ENCODE results near the gene STEAP3.

Gene STEAP3

GRCh38 chr2:119294671-119295070 lies 71.0 kb downstream of the STEAP3 start:
- no peak for DNase-seq (ENCODE audit: low read depth, low spot score)

- DNase-seq (ENCODE audit: low read depth, low spot score): no peak
These were observed 72.2 kb downstream of the STEAP3 start for GRCh38 chr2:119295688-119296375.

- DNase-seq (ENCODE audit: low read depth, low spot score): no peak
These were observed 77.8 kb downstream of the STEAP3 start for GRCh38 chr2:119301413-119301812.

- DNase-seq (ENCODE audit: low read depth, low spot score): no peak
These were observed 81.2 kb downstream of the STEAP3 start for GRCh38 chr2:119304847-119305246.

DNA sequence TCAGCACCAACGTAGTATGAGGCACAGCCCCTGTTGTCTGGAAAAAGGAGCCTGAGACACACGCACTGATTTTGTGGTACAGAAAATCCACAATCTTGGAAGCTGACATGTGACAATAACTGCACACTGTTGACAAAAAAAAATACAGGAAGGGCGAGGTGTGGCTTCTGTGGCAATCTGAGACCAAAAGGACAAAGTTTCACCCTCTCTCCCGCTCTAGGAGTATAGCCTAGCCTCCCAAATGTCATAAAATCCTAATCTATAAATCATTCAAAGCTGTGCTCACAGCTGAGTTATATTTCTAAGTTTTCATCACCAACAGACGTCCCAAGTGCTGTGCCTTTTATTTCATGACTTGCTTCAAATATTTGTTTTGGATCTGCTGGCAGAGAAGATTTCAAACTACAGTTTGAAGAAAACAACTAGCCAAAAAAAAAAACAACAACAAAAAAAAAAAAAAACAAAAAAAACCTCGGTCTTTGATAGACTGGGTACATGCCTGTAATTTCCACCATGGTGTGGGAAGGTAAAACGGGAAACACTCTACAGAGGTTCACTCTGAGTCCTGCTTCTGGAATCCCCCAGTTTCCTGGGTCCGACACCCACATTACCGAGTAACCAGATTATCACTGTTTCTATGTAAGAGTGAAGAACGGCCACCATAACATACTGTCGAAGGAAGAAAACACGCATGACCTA lies 82.0 kb downstream of the STEAP3 start:
- DNase-seq (ENCODE audit: low read depth, low spot score): no peak

- no peak for DNase-seq (ENCODE audit: low read depth, low spot score)
These were observed 82.6 kb downstream of the STEAP3 start for GRCh38 chr2:119306196-119306590.

DNA sequence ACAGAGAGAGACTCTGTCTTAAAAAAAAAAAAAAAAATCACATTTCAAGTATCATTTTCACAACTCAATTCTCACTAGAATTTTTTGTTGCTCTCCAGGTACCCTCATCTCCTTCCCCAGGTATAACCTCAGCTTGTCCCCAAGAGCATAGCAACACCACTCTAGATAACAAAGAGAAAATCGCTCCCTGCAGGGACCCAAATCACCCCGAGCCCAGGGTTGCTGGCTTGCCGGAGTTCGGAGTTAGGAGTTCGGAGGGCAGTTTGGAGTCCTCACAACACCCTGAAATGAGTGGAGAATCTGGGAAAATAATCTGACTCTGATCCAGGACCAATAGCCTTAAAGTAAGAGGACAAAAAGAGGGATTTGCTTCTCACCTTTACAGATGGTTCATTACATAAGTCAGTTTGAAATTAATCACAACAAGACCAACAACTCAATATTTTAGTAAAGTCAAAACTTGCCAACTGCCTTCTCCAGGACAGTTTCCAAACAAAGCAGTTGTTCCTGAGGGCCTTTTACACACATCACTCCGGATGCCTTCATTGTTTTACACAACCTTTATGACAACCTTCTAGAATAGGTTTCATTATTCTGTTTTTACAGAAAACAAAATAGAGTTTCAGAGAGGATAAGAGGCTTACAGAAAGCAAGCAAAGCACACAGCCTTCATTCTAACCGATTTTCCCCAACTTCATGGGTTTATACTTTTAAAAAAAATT lies 83.9 kb downstream of the STEAP3 start:
- DNase-seq (ENCODE audit: low read depth, low spot score): no peak

DNA sequence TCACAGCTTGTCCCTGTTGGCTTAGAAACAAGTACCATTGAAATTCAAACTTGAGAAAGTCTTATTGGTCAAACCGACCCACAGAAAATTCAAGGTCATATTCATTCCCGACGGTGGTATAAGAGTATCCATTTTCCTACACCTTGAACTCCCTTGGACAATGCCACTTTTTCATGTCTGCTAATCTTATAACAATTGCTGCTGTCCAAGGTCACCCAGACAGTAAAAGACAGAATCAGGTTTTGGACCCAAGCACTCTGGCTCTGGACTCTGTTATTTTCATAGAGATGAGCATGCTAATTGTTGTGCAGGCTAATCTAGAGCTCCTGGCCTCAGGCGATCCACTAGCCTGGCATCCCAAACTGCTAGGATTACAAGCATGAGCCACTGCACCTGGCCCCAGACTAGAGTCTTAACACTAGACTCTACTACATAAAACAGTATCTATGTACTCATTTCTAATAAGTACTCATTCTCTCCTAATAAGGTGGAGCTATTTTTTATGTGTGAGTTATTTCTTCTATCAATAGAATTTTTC lies 85.2 kb downstream of the STEAP3 start:
- no peak for DNase-seq (ENCODE audit: low read depth, low spot score)

GRCh38 chr2:119311371-119311770 lies 87.7 kb downstream of the STEAP3 start:
- no peak for DNase-seq (ENCODE audit: low read depth, low spot score)

- no peak for DNase-seq (ENCODE audit: low read depth, low spot score)
These were observed 88.2 kb downstream of the STEAP3 start for GRCh38 chr2:119311831-119312230.

Measured in brain pericyte (primary cell).